GM18873 (cell line): ENCODE measurements around the gene ANGEL1.

Experiments
- ATAC-seq: cut with Tn5 transposase; IDR thresholded peaks from one replicate; pipeline ENCODE4 v1.9.1; 2021; ENCODE audit warnings: mild to moderate bottlenecking, moderate library complexity, moderate number of reproducible peaks; ENCODE audit not compliant: unreplicated experiment, low FRiP score

The ANGEL1 gene

GRCh38 chr14:76812422-76813383, at the start of gene ANGEL1:
Gene ANGEL1, minus strand, starts transcription at chr14:76812882. Its CDS starts 55 bp downstream, at chr14:76812827.
- ATAC-seq = peak; percentile 84

GRCh38 chr14:76861574-76862255, 49.0 kb upstream of the ANGEL1 start:
- ATAC-seq = no peak

- ATAC-seq = no peak
Measured at GRCh38 chr14:76856769-76857168, 44.1 kb upstream of the ANGEL1 start.

GRCh38 chr14:76855066-76855465, 42.4 kb upstream of the ANGEL1 start:
- ATAC-seq = no peak

- ATAC-seq = no peak
Measured at GRCh38 chr14:76848879-76849278, 36.2 kb upstream of the ANGEL1 start.

GRCh38 chr14:76846331-76847047, 33.8 kb upstream of the ANGEL1 start:
- ATAC-seq = no peak

- ATAC-seq = no peak
Measured at GRCh38 chr14:76844223-76844622, 31.5 kb upstream of the ANGEL1 start.

GRCh38 chr14:76842414-76842813, 29.7 kb upstream of the ANGEL1 start:
- ATAC-seq = no peak

- ATAC-seq = no peak
Measured at GRCh38 chr14:76837524-76837923, 24.8 kb upstream of the ANGEL1 start.

- ATAC-seq = no peak
Measured at GRCh38 chr14:76836029-76836630, 23.4 kb upstream of the ANGEL1 start.

- ATAC-seq = no peak
Measured at GRCh38 chr14:76834241-76834661, 21.6 kb upstream of the ANGEL1 start.

GRCh38 chr14:76833011-76833410, 20.3 kb upstream of the ANGEL1 start:
- ATAC-seq = no peak

- no peak for ATAC-seq
Measured at GRCh38 chr14:76832503-76832988, 19.9 kb upstream of the ANGEL1 start.

GRCh38 chr14:76830556-76830955, 17.9 kb upstream of the ANGEL1 start:
- no peak for ATAC-seq

- no peak for ATAC-seq
Measured at GRCh38 chr14:76829650-76830421, 17.2 kb upstream of the ANGEL1 start.

- ATAC-seq = no peak
Measured at GRCh38 chr14:76829013-76829365, 16.3 kb upstream of the ANGEL1 start.

GRCh38 chr14:76828339-76829012, 15.8 kb upstream of the ANGEL1 start:
- no peak for ATAC-seq

- ATAC-seq = no peak
Measured at GRCh38 chr14:76827696-76828296, 15.1 kb upstream of the ANGEL1 start.

GRCh38 chr14:76826122-76826521, 13.4 kb upstream of the ANGEL1 start, which contains the start of gene LRRC74A:
Gene LRRC74A, plus strand, starts transcription at chr14:76826408. Its CDS starts 290 bp downstream, at chr14:76826698.
- no peak for ATAC-seq
